Fibroblast of pulmonary artery (primary cell): ENCODE results near the gene C3orf52.
A peak's percentile ranks its signal among the peaks of the same experiment; 100 is the strongest.

Experiments used
- DNase-seq: peaks from one replicate; pipeline ENCODE4 v3.0.0-alpha.2; 2010; ENCODE audit warnings: low read depth
- H3K4me3 ChIP-seq: replicated peaks from 2 replicates; pipeline ENCODE4 v1.5.1; 2011; ENCODE audit warnings: low read depth, mild to moderate bottlenecking, control low read depth, low read length, moderate library complexity
- CTCF ChIP-seq: IDR thresholded peaks from 2 replicates; pipeline ENCODE4 v1.5.1; 2011; ENCODE audit warnings: mild to moderate bottlenecking, control low read depth, low read length, inconsistent platforms; ENCODE audit errors: missing control alignments

The C3orf52 gene

GRCh38 chr3:112111785-112112402, 25.7 kb downstream of the C3orf52 start:
- peak; percentile 93 for TF ChIP-seq CTCF
- H3K4me3 ChIP-seq: no peak overlapping the region
- peak; percentile 84 for DNase-seq

GRCh38 chr3:112114576-112115160, 28.5 kb downstream of the C3orf52 start:
- TF ChIP-seq CTCF: no peak
- no peak overlapping the region for H3K4me3 ChIP-seq
- no peak for DNase-seq

GRCh38 chr3:112115161-112115739, 29.1 kb downstream of the C3orf52 start:
- DNase-seq: no peak
- TF ChIP-seq CTCF: no peak

GRCh38 chr3:112115806-112116383, 29.7 kb downstream of the C3orf52 start:
- no peak overlapping the region for H3K4me3 ChIP-seq
- no peak for TF ChIP-seq CTCF
- no peak for DNase-seq

More at GRCh38 chr3:112115161-112115739, 29.1 kb downstream of the C3orf52 start:
- H3K4me3 ChIP-seq: no peak overlapping the region

- no peak for TF ChIP-seq CTCF
- DNase-seq: no peak
- no peak overlapping the region for H3K4me3 ChIP-seq
These were observed 30.6 kb downstream of the C3orf52 start for GRCh38 chr3:112116748-112117186.

- no peak for DNase-seq
- no peak overlapping the region for H3K4me3 ChIP-seq
- TF ChIP-seq CTCF: no peak
These were observed 31.2 kb downstream of the C3orf52 start for GRCh38 chr3:112117415-112117814.
